Measurements from ENCODE around the gene ACAA1. TPM values are rescaled to one million over a fixed set of nuclear protein-coding genes. Genes with fewer than 3 reads are reported as not detected.

ACAA1 gene
- total and polyA plus RNA-seq, 2 experiments from 2014 or later, result 21.4 to 26.6 TPM

DNA sequence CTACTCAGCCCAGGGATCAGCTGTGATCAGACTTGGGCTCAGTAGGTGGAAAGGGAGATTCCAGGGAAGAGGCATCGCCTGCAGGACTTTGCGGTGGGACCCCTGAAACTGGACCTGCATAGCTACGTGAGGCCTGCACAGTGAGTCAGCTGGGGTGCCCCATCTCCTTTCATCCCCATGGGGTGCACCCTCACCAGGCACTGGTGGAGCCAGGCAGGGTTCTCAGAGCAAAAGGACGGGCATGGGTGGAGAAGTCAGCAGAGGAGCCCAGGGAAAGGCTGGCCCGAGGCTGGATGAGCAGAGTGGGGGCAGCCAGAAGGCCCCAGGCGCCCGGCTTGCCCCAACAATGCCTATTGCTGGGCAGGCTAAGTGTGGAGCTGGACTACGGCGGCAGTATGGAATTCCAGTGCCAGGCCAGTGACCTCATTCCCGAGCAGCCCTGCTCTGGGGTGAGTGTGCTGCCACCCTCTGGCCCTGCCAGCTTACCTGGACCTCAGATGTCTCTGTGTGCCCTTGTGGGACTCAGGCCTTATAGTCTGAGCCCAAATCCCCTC, 19.7 kb downstream of the ACAA1 start:
- Histone ChIP-seq H3F3A (replicated peaks; ENCODE audit: low read depth) (no peaks in the 10 kb centered on the region), H3K36me3 (ENCODE audit: insufficient read depth) (no peaks in the 10 kb centered on the region), H3K27ac (ENCODE audit: low read depth) (no peak overlapping the region), H3K4me1 (ENCODE audit: insufficient read depth) (no peaks in the 10 kb centered on the region), H3K9me2 (ENCODE audit: insufficient read depth) (no peaks in the 10 kb centered on the region), H2AFZ (no peak overlapping the region), H3K27me3 (ENCODE audit: insufficient read depth) (no peaks in the 10 kb centered on the region), H3K4me2 (no peak overlapping the region), H3K79me2 (replicated peaks; ENCODE audit: insufficient read depth) (no peaks in the 10 kb centered on the region), H3K4me3 (no peak overlapping the region), H4K20me1 (replicated peaks; ENCODE audit: insufficient read depth) (no peaks in the 10 kb centered on the region; the same call in 1 of the 2 replicates)
- Mint-ChIP-seq H3K4me3 (no peak overlapping the region), H3K27me3 (ENCODE audit: insufficient read depth, low read depth, poor library complexity) (peaks cover 22% of the 10 kb centered on the region), H3K27ac (no peak overlapping the region), H3K4me1 (no peaks in the 10 kb centered on the region), H3K36me3 (ENCODE audit: low read depth) (peaks cover 11% of the 10 kb centered on the region; the same call in 2 of the 3 replicates), H3K9me3 (no peaks in the 10 kb centered on the region; the same call in 2 of the 3 replicates)
- TF ChIP-seq CTCF (conservative IDR thresholded peaks at IDR 0.05; ENCODE audit: low read depth in 2 of 2) (peak in 1 of 2 experiments; percentile 37; a peak in 2 of 4 replicates), JUNB (IDR thresholded peaks at IDR 0.05; ENCODE audit: unreplicated experiment) (no peak)
- ATAC-seq, result peak; percentile 23
- no peak for DNase-seq (ENCODE audit: low spot score)

- H3K4me2 ChIP-seq, result no peak overlapping the region
- Mint-ChIP-seq H3K4me3 (no peak overlapping the region), H3K27ac (no peak overlapping the region), H3K4me1 (no peaks in the 10 kb centered on the region), H3K36me3 (ENCODE audit: low read depth) (peaks cover 7% of the 10 kb centered on the region; the same call in 2 of the 3 replicates), H3K9me3 (no peaks in the 10 kb centered on the region; the same call in 2 of the 3 replicates), H3K27me3 (ENCODE audit: insufficient read depth, low read depth, poor library complexity) (peaks cover 20% of the 10 kb centered on the region)
- no peaks in the 10 kb centered on the region for H3K9me2 ChIP-seq (ENCODE audit: insufficient read depth)
- H3K79me2 ChIP-seq (replicated peaks; ENCODE audit: insufficient read depth), result no peaks in the 10 kb centered on the region
- DNase-seq (ENCODE audit: low spot score) (no peak), ATAC-seq (no peak)
- no peaks in the 10 kb centered on the region; the same call in 1 of the 2 replicates for H4K20me1 ChIP-seq (replicated peaks; ENCODE audit: insufficient read depth)
- no peak overlapping the region for H3K27ac ChIP-seq (ENCODE audit: low read depth)
- no peaks in the 10 kb centered on the region for H3K36me3 ChIP-seq (ENCODE audit: insufficient read depth)
- TF ChIP-seq CTCF (conservative IDR thresholded peaks at IDR 0.05; ENCODE audit: low read depth in 2 of 2), result peak in 1 of 2 experiments; percentile 30; a peak in 1 of 4 replicates
- TF ChIP-seq, protein P1, sequence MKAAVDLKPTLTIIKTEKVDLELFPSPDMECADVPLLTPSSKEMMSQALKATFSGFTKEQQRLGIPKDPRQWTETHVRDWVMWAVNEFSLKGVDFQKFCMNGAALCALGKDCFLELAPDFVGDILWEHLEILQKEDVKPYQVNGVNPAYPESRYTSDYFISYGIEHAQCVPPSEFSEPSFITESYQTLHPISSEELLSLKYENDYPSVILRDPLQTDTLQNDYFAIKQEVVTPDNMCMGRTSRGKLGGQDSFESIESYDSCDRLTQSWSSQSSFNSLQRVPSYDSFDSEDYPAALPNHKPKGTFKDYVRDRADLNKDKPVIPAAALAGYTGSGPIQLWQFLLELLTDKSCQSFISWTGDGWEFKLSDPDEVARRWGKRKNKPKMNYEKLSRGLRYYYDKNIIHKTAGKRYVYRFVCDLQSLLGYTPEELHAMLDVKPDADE (IDR thresholded peaks at IDR 0.05), result no peak
- H3F3A ChIP-seq (replicated peaks; ENCODE audit: low read depth), result no peaks in the 10 kb centered on the region
- no peaks in the 10 kb centered on the region for H3K4me1 ChIP-seq (ENCODE audit: insufficient read depth)
- no peaks in the 10 kb centered on the region for H3K27me3 ChIP-seq (ENCODE audit: insufficient read depth)
- no peak overlapping the region for H3K4me3 ChIP-seq
- no peak overlapping the region for H2AFZ ChIP-seq
Measured at GRCh38 chr3:38116471-38117162, 20.3 kb downstream of the ACAA1 start.

Measured in GM23338 (cell line).